Central memory CD8-positive, alpha-beta T cell (primary cell): ENCODE measurements around the gene PARP11.
A peak's percentile ranks its signal among the peaks of the same experiment; 100 is the strongest.

Experiments
- ATAC-seq: fragments of 150-1000 bp; cut with Tn5 transposase; replicated peaks from 2 replicates; pipeline ENCODE4 v1.10.0; 2022; ENCODE audit warnings: mild to moderate bottlenecking, moderate FRiP score, moderate number of reproducible peaks; ENCODE audit not compliant: poor library complexity, severe bottlenecking; ENCODE audit errors: extremely low read depth
- DNase-seq, 2 donors: peaks; one replicate each; pipeline ENCODE4 v3.0.0; 2021; ENCODE audit warnings: low spot score in 2 of 2
- H3K27ac Mint-ChIP-seq: one replicate; pipeline ENCODE4 v1.8.0; 2022; ENCODE audit warnings: low read depth, mild to moderate bottlenecking, moderate library complexity, mixed read lengths
- H3K27me3 Mint-ChIP-seq: one replicate; pipeline ENCODE4 v1.8.0; 2022; ENCODE audit warnings: mixed read lengths
- H3K36me3 Mint-ChIP-seq: one replicate; pipeline ENCODE4 v1.8.0; 2022; ENCODE audit warnings: mild to moderate bottlenecking, moderate library complexity, mixed read lengths; ENCODE audit not compliant: insufficient read depth
- H3K4me1 Mint-ChIP-seq: one replicate; pipeline ENCODE4 v1.8.0; 2022; ENCODE audit warnings: mixed read lengths
- H3K4me3 Mint-ChIP-seq: one replicate; pipeline ENCODE4 v1.8.0; 2022; ENCODE audit warnings: mild to moderate bottlenecking, moderate library complexity, mixed read lengths
- H3K9me3 Mint-ChIP-seq: one replicate; pipeline ENCODE4 v1.8.0; 2022; ENCODE audit warnings: mixed read lengths

Gene PARP11

GRCh38 chr12:3834774-3835173 lies 38.4 kb downstream of the PARP11 start:
- ATAC-seq (no peak), DNase-seq (no peak)
- Mint-ChIP-seq H3K36me3 (peaks cover 6% of the 10 kb centered on the region), H3K27ac (peak overlapping the region; percentile 85), H3K4me1 (peaks cover 52% of the 10 kb centered on the region), H3K4me3 (no peak overlapping the region), H3K9me3 (no peaks in the 10 kb centered on the region), H3K27me3 (no peaks in the 10 kb centered on the region)

DNA sequence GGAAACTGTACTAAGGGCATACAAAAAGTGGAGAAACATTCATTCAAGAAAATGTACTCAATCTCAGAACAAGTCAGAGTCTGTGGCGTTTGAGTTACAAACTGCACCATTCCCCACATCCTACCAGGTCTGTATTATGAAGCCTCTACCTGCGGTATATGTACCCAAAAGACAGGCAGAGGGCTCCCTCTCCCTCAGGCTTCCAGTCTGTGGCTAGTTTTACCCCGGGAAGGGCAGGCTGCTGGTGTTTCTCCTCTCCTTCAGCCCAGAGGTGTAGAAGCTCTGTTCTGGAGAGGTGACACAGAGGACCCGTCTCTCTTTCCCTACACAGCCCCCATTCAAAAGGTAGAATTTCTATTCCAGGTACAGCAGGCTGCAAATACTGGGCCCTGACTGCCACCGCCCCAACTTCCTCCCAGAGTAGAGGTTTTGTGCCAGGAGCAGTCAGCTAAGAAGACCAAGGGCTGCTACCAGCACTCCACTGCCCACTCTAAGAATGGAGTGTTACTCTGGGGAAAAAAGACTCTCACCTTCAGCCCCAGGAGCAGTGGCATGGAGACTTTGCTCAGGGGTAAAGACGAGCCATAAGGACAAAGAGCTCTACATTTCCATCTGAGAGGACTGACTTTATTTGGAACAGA lies 39.4 kb downstream of the PARP11 start:
- H3K4me1 Mint-ChIP-seq = peaks cover 50% of the 10 kb centered on the region
- no peaks in the 10 kb centered on the region for H3K27me3 Mint-ChIP-seq
- H3K4me3 Mint-ChIP-seq = no peak overlapping the region
- no peaks in the 10 kb centered on the region for H3K9me3 Mint-ChIP-seq
- DNase-seq = no peak
- H3K27ac Mint-ChIP-seq = peak overlapping the region; percentile 85
- ATAC-seq = no peak
- peaks cover 5% of the 10 kb centered on the region for H3K36me3 Mint-ChIP-seq

DNA sequence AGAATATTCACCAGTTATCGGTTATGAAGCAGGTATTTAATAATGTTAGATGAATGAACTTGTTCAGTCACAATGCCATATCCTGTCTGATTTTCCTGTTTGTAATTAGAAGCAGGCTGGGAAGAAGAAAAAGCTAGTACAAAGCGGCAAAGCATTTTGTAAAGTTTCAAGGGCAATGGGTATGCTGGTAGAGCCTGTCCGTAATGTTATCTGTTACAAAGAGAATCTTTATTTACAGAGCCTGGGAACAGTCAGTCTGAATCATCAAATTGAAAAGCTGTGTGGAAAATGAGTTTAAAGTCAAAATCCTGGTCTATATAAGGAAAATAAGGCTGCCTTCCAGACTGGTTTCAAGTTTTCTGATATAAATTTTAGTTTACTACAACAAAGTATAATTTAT lies 40.5 kb downstream of the PARP11 start:
- Mint-ChIP-seq H3K27me3 (no peaks in the 10 kb centered on the region), H3K36me3 (peaks cover 10% of the 10 kb centered on the region), H3K9me3 (no peaks in the 10 kb centered on the region), H3K4me1 (peaks cover 40% of the 10 kb centered on the region), H3K4me3 (no peak overlapping the region), H3K27ac (no peak overlapping the region)
- DNase-seq (no peak), ATAC-seq (no peak)

- H3K27me3 Mint-ChIP-seq = no peaks in the 10 kb centered on the region
- no peak overlapping the region for H3K27ac Mint-ChIP-seq
- no peak overlapping the region for H3K4me3 Mint-ChIP-seq
- DNase-seq (no peak), ATAC-seq (no peak)
- no peaks in the 10 kb centered on the region for H3K9me3 Mint-ChIP-seq
- H3K36me3 Mint-ChIP-seq = peaks cover 35% of the 10 kb centered on the region
- H3K4me1 Mint-ChIP-seq = peaks cover 2% of the 10 kb centered on the region
Measured at GRCh38 chr12:3828888-3829287, 44.3 kb downstream of the PARP11 start.

DNA sequence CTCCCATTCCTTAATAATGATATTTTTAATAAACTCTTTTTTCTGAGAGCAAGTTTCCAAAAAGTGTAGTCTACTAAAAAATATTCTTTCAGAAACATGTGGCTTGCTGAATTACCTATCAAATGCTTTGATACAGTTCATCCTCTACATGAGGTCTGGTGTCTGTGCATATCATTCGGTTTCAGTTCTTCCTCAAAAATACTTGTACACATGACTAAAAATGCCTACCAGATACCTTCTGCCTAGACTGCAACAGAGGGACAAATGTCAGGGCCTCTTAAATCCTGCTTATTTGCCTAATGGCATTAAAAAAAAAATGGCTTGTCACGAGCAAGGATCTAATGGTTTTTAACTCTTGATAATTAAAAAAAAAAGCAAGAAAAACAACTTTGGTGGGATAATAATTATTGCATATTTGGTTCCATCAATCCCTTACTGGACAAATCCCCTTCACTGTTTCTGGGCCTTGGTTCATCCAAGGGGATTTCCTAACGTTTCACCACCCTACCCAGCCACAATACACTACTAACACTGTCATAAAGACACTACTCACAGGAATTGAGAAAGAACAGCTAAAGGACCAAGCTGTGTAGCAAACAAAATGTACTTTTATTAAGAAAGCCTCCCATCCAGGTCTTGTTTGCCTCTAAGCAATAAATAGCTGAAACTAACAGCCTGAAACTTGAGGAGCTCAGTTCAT lies 45.7 kb downstream of the PARP11 start:
- H3K9me3 Mint-ChIP-seq = no peaks in the 10 kb centered on the region
- no peak overlapping the region for H3K27ac Mint-ChIP-seq

GRCh38 chr12:3821441-3821840 lies 51.8 kb downstream of the PARP11 start:
- Mint-ChIP-seq H3K27me3 (no peaks in the 10 kb centered on the region), H3K36me3 (peaks cover 24% of the 10 kb centered on the region), H3K4me3 (no peak overlapping the region), H3K4me1 (no peaks in the 10 kb centered on the region), H3K27ac (no peak overlapping the region), H3K9me3 (no peaks in the 10 kb centered on the region)
- no peak for ATAC-seq
- no peak for DNase-seq

More for the DNA sequence above, 45.7 kb downstream of the PARP11 start:
- ATAC-seq = no peak
- DNase-seq = no peak
- peaks cover 37% of the 10 kb centered on the region for H3K36me3 Mint-ChIP-seq
- H3K4me1 Mint-ChIP-seq = no peaks in the 10 kb centered on the region
- H3K4me3 Mint-ChIP-seq = no peak overlapping the region
- no peaks in the 10 kb centered on the region for H3K27me3 Mint-ChIP-seq

DNA sequence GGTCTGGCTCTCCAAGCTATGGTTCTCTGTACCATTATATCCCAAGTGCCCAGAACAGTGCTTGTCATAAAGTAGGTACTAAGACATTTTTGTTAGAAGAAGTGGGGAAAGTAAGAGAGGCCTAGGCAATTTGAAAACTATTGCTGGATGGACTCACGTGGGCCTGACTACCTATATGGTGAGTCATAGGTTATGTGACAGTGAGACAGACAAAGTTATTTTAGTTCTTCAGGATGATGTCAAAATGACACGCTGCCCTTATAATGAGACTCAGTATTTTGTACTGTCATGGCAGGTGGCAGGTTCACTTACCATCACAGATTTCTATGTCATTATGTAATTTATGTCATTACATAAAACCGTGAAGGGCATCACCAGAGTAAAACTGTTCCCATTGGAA lies 53.1 kb downstream of the PARP11 start:
- Mint-ChIP-seq H3K27me3 (no peaks in the 10 kb centered on the region), H3K27ac (no peak overlapping the region), H3K36me3 (peaks cover 15% of the 10 kb centered on the region), H3K9me3 (no peaks in the 10 kb centered on the region), H3K4me1 (no peaks in the 10 kb centered on the region), H3K4me3 (no peak overlapping the region)
- no peak for ATAC-seq
- DNase-seq = no peak

- DNase-seq (no peak), ATAC-seq (no peak)
- H3K4me1 Mint-ChIP-seq = no peaks in the 10 kb centered on the region
- no peaks in the 10 kb centered on the region for H3K9me3 Mint-ChIP-seq
- H3K27ac Mint-ChIP-seq = no peak overlapping the region
- H3K36me3 Mint-ChIP-seq = peaks cover 15% of the 10 kb centered on the region
- H3K4me3 Mint-ChIP-seq = no peak overlapping the region
- no peaks in the 10 kb centered on the region for H3K27me3 Mint-ChIP-seq
Measured at GRCh38 chr12:3816266-3816665, 56.9 kb downstream of the PARP11 start.

DNA sequence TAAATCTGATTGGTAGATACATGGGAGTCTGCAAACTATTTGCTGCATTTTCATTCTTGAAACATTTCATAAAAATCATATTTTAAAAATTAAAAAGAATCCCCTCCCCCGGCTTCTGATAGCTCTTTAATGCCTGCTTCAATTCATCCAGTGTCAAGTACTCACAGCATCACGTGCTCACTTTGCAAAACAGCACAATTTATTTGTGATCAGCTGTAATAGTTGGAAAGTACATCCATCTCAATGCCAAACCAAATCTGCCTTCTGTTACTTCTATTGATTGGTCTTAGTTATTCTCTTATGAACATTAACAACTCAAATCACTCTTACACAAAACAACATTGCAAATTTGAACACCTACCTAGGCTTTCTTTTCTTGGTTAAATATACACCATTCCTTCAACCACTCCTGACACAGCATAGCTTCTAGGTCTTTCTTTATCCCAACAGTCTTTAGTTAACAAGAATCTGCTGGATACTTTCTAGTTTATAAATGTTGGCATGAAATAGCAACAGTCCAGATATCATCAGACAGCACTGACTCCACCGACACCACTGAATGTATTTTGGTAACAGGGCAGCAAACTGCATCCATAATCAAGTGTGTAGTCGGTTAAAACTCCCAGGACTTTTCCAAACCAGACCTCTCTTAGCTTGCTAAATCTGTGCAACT lies 58.0 kb downstream of the PARP11 start:
- DNase-seq (no peak), ATAC-seq (no peak)
- Mint-ChIP-seq H3K4me1 (no peaks in the 10 kb centered on the region), H3K36me3 (peaks cover 15% of the 10 kb centered on the region), H3K9me3 (no peaks in the 10 kb centered on the region), H3K27me3 (no peaks in the 10 kb centered on the region), H3K27ac (no peak overlapping the region), H3K4me3 (no peak overlapping the region)

GRCh38 chr12:3810540-3810939 lies 62.7 kb downstream of the PARP11 start:
- no peaks in the 10 kb centered on the region for H3K9me3 Mint-ChIP-seq
- H3K4me3 Mint-ChIP-seq = no peak overlapping the region
- DNase-seq (no peak), ATAC-seq (no peak)
- H3K4me1 Mint-ChIP-seq = no peaks in the 10 kb centered on the region
- no peaks in the 10 kb centered on the region for H3K27me3 Mint-ChIP-seq
- H3K36me3 Mint-ChIP-seq = peaks cover 13% of the 10 kb centered on the region
- H3K27ac Mint-ChIP-seq = peak overlapping the region; percentile 65

DNA sequence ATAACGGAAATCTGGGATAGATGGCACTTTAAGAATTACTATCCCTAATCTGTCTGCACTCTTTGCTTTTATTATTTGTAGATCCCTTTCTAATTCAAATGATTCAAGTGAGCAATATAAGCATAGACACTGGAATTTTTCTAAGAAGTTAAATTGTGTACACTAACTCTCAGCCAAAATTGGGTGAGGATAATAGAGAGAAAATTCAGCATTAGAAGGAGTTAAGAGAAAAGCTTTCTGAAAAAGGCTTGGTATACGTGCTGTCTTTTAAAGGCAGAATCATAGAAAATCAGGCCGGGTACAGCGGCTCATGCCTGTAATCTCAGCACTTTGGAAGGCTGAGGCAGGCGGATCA lies 63.2 kb downstream of the PARP11 start:
- no peak overlapping the region for H3K4me3 Mint-ChIP-seq
- H3K9me3 Mint-ChIP-seq = no peaks in the 10 kb centered on the region
- peaks cover 13% of the 10 kb centered on the region for H3K36me3 Mint-ChIP-seq
- H3K27ac Mint-ChIP-seq = no peak overlapping the region
- no peak for DNase-seq
- no peaks in the 10 kb centered on the region for H3K27me3 Mint-ChIP-seq
- no peak for ATAC-seq
- no peaks in the 10 kb centered on the region for H3K4me1 Mint-ChIP-seq

DNA sequence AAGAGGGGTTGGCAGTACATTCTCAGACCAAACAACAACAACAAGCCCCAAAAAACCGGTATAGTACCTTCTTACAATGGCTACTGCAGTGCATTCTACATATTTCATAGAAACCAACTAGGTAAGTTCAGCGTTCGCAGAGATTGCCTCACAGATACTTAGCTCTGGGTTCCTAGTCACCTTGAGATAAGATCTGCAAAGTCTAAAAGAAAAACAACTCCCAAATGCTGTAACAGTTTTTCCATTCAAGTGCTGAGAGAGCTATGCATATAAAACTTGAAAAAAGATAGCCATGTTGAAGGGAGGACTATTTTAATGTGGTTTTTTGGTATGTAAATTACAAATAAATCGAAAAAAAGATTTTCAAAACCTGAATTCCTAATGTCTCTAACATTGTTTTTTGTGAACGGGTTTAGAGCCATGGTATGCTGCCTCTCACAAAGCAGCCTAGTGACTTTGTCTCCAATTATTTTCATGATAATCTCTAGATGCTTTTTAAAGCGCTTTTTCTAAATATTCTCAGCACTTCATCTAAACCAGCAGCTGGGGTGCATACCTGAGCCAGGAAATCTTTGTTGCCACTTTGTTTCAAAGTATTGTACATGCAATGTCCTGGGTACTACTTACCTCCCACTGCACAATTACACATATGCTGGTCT lies 63.7 kb downstream of the PARP11 start:
- Mint-ChIP-seq H3K9me3 (no peaks in the 10 kb centered on the region), H3K27me3 (no peaks in the 10 kb centered on the region), H3K27ac (no peak overlapping the region), H3K4me3 (no peak overlapping the region), H3K36me3 (peaks cover 13% of the 10 kb centered on the region), H3K4me1 (no peaks in the 10 kb centered on the region)
- ATAC-seq (no peak), DNase-seq (no peak)

DNA sequence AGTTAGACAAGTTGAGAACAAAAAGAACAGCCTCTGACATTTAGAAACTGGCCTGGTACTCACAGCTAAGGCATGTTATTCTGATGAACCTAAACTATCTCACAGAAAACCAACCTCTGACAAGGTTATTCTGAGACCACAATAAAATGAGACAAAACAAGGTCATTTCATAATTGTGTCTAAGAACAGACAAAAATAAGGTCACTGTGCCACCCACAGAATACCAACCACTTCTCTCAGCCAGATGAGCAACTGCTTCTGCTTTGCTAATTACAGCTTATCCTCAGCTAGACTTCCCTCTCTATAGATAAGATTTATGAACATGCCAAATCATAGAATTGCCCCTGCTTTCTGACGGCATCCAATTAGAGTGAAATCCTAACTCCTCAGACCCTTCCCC lies 68.1 kb downstream of the PARP11 start:
- Mint-ChIP-seq H3K36me3 (peaks cover 1% of the 10 kb centered on the region), H3K4me1 (peaks cover 4% of the 10 kb centered on the region), H3K4me3 (no peak overlapping the region), H3K9me3 (no peaks in the 10 kb centered on the region), H3K27me3 (no peaks in the 10 kb centered on the region), H3K27ac (no peak overlapping the region)
- DNase-seq (no peak), ATAC-seq (no peak)
